H1 (cell line): ENCODE measurements around the gene PIGM. TPM values are rescaled to one million over a fixed set of nuclear protein-coding genes. Genes with fewer than 3 reads are reported as not detected.

Source experiments
- CTBP2 ChIP-seq: IDR thresholded peaks from 2 replicates; pipeline ENCODE4 v1.7.0; 2011; ENCODE audit warnings: borderline replicate concordance, mild to moderate bottlenecking, moderate library complexity, mixed read lengths, low read length; ENCODE audit not compliant: insufficient read depth, insufficient read length
- KDM1A ChIP-seq: fragments of 200-600, 300-600 bp; sonication (generic); IDR thresholded peaks from 2 replicates; pipeline ENCODE4 v1.7.1; 2016; ENCODE audit warnings: mild to moderate bottlenecking, low read length, borderline replicate concordance
- NANOG ChIP-seq: IDR thresholded peaks from 2 replicates; pipeline ENCODE4 v1.6.1; 2011; ENCODE audit warnings: low read length, low read depth, mild to moderate bottlenecking, inconsistent platforms; ENCODE audit not compliant: insufficient read depth, poor library complexity, severe bottlenecking
- NRF1 ChIP-seq: IDR thresholded peaks from 2 replicates; pipeline ENCODE4 v1.6.1; 2011; ENCODE audit warnings: mild to moderate bottlenecking, low read depth, low read length, improper control_type of control experiment
- POLR2AphosphoS5 ChIP-seq: IDR thresholded peaks from 2 replicates; pipeline ENCODE4 v1.6.1; 2011; ENCODE audit warnings: low read depth, low read length
- SIRT6 ChIP-seq: IDR thresholded peaks from one replicate; pipeline ENCODE4 v1.7.1; 2012; ENCODE audit warnings: low read length, inconsistent platforms
- SP1 ChIP-seq: IDR thresholded peaks from 2 replicates; pipeline ENCODE4 v1.6.1; 2011; ENCODE audit warnings: low read depth, low read length
- TEAD4 ChIP-seq: IDR thresholded peaks from 2 replicates; pipeline ENCODE4 v1.6.1; 2012; ENCODE audit warnings: low read depth, low read length, inconsistent platforms, mixed read lengths
- polyA plus RNA-seq, 7 experiments: library from polyadenylated mRNA; depleted of rRNA in 3 of 7; stranded (reverse) in 5 of 7; unstranded in 2 of 7; fragments of >200 nt in 5 of 7; fragments of 200-250 nt in 2 of 7; gene quantifications; 1 replicate in 5 of 7; 2 replicates in 1 of 7; 4 replicates in 1 of 7; pipeline versions ENCODE4 v1.2.1 to v1.2.3, GENCODE V29; 2011 to 2013; ENCODE audit warnings: missing spikeins in 2 of 7, mixed read lengths in 2 of 7
- total RNA-seq: library from RNA; stranded (reverse); fragmentation: NEBNext Ultra II Directional; extraction: Animal tissue kit (Norgen Biotek cat#: 25700); gene quantifications from 2 replicates; pipeline ENCODE4 v1.2.1, GENCODE V29; 2021
- TF ChIP-seq, protein P1 (sequence below): IDR thresholded peaks from 2 replicates; pipeline ENCODE4 v1.6.1; 2011; ENCODE audit warnings: low read depth, mild to moderate bottlenecking, low read length; ENCODE audit not compliant: insufficient read depth

Gene PIGM
- total and polyA plus RNA-seq, 2 of the 8 experiments (the other 6 are each of a cell fraction or from before 2014, with no cell fraction given), result 5.4 to 6.0 TPM

DNA sequence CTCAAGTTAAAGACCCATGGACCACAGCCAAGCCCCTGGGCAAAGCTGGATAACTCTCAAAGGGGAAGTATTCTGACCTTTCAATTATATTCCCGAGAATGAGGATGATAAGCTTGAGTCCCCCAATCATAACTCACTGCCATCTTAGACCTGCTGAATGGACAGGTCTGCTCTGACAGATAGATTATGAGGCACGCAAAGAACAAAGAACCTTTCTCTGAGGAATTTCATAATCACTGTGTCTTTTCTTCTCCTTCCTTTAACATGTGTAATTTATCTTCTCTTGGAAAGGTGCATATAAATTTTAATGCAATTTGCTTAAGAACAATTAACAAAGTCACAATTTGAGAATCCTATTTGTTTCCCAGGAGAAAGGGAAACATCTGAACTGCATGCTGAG is 22.0 kb downstream of the PIGM start (continued):
- TF ChIP-seq POLR2AphosphoS5 (no peak), NRF1 (no peak), SP1 (no peak), SIRT6 (no peak), NANOG (no peak), KDM1A (no peak), TEAD4 (no peak), CTBP2 (no peak)
- TF ChIP-seq, protein P1, sequence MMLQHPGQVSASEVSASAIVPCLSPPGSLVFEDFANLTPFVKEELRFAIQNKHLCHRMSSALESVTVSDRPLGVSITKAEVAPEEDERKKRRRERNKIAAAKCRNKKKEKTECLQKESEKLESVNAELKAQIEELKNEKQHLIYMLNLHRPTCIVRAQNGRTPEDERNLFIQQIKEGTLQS, result no peak
- TF ChIP-seq, all 59 proteins: peak for 0
